ENCODE data around the gene PTPDC1. TPM values are rescaled to one million over a fixed set of nuclear protein-coding genes. Genes with fewer than 3 reads are reported as not detected.

The PTPDC1 gene
- 1 to 10 TPM; 5.2 to 5.7 TPM for total RNA-seq

- CTCF ChIA-PET: no interaction called here
- Mint-ChIP-seq H3K4me1 (peaks cover 2% of the 10 kb centered on the region), H3K36me3 (ENCODE audit: low read depth) (peaks cover 4% of the 10 kb centered on the region), H3K27me3 (no peaks in the 10 kb centered on the region), H3K27ac (no peak within 1 kb of the TSS), H3K4me3 (no peak within 1 kb of the TSS), H3K9me3 (no peaks in the 10 kb centered on the region)
- no peak for DNase-seq
- POLR2A ChIA-PET: no interaction called here
These were observed at the start of gene PTPDC1 for GRCh38 chr9:94084314-94084713. PTPDC1 (plus strand) TSS chr9:94084464; CDS start chr9:94084531, 67 bp downstream.

- Mint-ChIP-seq H3K4me1 (peaks cover 22% of the 10 kb centered on the region), H3K9me3 (no peaks in the 10 kb centered on the region), H3K4me3 (no peak overlapping the region), H3K36me3 (ENCODE audit: low read depth) (peaks cover 8% of the 10 kb centered on the region), H3K27me3 (peaks cover 2% of the 10 kb centered on the region), H3K27ac (no peak overlapping the region)
- ChIA-PET POLR2A (no interaction called here), CTCF (no interaction called here)
- DNase-seq: no peak
These were observed 49.8 kb upstream of the PTPDC1 start for GRCh38 chr9:94034511-94034910.

GRCh38 chr9:94039786-94040185 lies 44.5 kb upstream of the PTPDC1 start:
- Mint-ChIP-seq H3K4me1 (no peaks in the 10 kb centered on the region), H3K4me3 (no peak overlapping the region), H3K27me3 (no peaks in the 10 kb centered on the region), H3K9me3 (no peaks in the 10 kb centered on the region), H3K27ac (no peak overlapping the region), H3K36me3 (ENCODE audit: low read depth) (peaks cover 2% of the 10 kb centered on the region)
- CTCF ChIA-PET: no interaction called here
- no peak for DNase-seq
- POLR2A ChIA-PET: no interaction called here

GRCh38 chr9:94042516-94043360 lies 41.5 kb upstream of the PTPDC1 start:
- Mint-ChIP-seq H3K27me3 (no peaks in the 10 kb centered on the region), H3K4me1 (no peaks in the 10 kb centered on the region), H3K9me3 (no peaks in the 10 kb centered on the region), H3K27ac (no peak overlapping the region), H3K4me3 (no peak overlapping the region), H3K36me3 (ENCODE audit: low read depth) (peaks cover 2% of the 10 kb centered on the region)
- DNase-seq: no peak
- CTCF ChIA-PET: no interaction called here
- POLR2A ChIA-PET: no interaction called here

GRCh38 chr9:94054716-94055115 lies 29.5 kb upstream of the PTPDC1 start:
- Mint-ChIP-seq H3K4me1 (peaks cover 4% of the 10 kb centered on the region), H3K27me3 (no peaks in the 10 kb centered on the region), H3K9me3 (peaks cover 2% of the 10 kb centered on the region), H3K27ac (no peak overlapping the region), H3K36me3 (ENCODE audit: low read depth) (peaks cover 2% of the 10 kb centered on the region), H3K4me3 (no peak overlapping the region)
- POLR2A ChIA-PET: no interaction called here
- no peak for DNase-seq
- CTCF ChIA-PET: interaction anchor here (1.5 kb wide), 1 partner anchor 159 kb away, joined by 4 read pairs; no protein-coding TSS in a partner anchor

GRCh38 chr9:94056442-94056974 lies 27.8 kb upstream of the PTPDC1 start:
- no peaks in the 10 kb centered on the region for H3K27me3 Mint-ChIP-seq
- no peak overlapping the region for H3K4me3 Mint-ChIP-seq
- H3K9me3 Mint-ChIP-seq: peaks cover 4% of the 10 kb centered on the region
- no peak overlapping the region for H3K27ac Mint-ChIP-seq
- no peak for DNase-seq
- peaks cover 5% of the 10 kb centered on the region for H3K36me3 Mint-ChIP-seq (ENCODE audit: low read depth)
- ChIA-PET CTCF (no interaction called here), POLR2A (no interaction called here)
- peaks cover 4% of the 10 kb centered on the region for H3K4me1 Mint-ChIP-seq

- H3K27me3 Mint-ChIP-seq: no peaks in the 10 kb centered on the region
- no peak for DNase-seq
- POLR2A ChIA-PET: interaction anchor here (0.6 kb wide), 1 partner anchor 147 kb away, joined by 3 read pairs; no protein-coding TSS in a partner anchor
- H3K27ac Mint-ChIP-seq: no peak overlapping the region
- H3K36me3 Mint-ChIP-seq (ENCODE audit: low read depth): peaks cover 12% of the 10 kb centered on the region
- no peak overlapping the region for H3K4me3 Mint-ChIP-seq
- peaks cover 13% of the 10 kb centered on the region for H3K9me3 Mint-ChIP-seq
- H3K4me1 Mint-ChIP-seq: peaks cover 4% of the 10 kb centered on the region
- CTCF ChIA-PET: interaction anchor here (0.7 to 1.0 kb wide), 2 partner anchors 148 to 156 kb away, joined by 4 to 6 read pairs; no protein-coding TSS in a partner anchor
These were observed 26.3 kb upstream of the PTPDC1 start for GRCh38 chr9:94057918-94058317.

- no peak for DNase-seq
- CTCF ChIA-PET: no interaction called here
- H3K4me3 Mint-ChIP-seq: no peak overlapping the region
- no peak overlapping the region for H3K27ac Mint-ChIP-seq
- H3K4me1 Mint-ChIP-seq: peaks cover 4% of the 10 kb centered on the region
- POLR2A ChIA-PET: no interaction called here
- H3K27me3 Mint-ChIP-seq: no peaks in the 10 kb centered on the region
- H3K9me3 Mint-ChIP-seq: peaks cover 13% of the 10 kb centered on the region
- peaks cover 12% of the 10 kb centered on the region for H3K36me3 Mint-ChIP-seq (ENCODE audit: low read depth)
These were observed 22.4 kb upstream of the PTPDC1 start for GRCh38 chr9:94061864-94062263.

- H3K36me3 Mint-ChIP-seq (ENCODE audit: low read depth): peaks cover 12% of the 10 kb centered on the region
- H3K4me3 Mint-ChIP-seq: no peak overlapping the region
- POLR2A ChIA-PET: no interaction called here
- CTCF ChIA-PET: interaction anchor here (1.4 kb wide), 1 partner anchor 20 kb away, joined by 3 read pairs; no protein-coding TSS in a partner anchor
- H3K9me3 Mint-ChIP-seq: peaks cover 13% of the 10 kb centered on the region
- no peak overlapping the region for H3K27ac Mint-ChIP-seq
- DNase-seq: peak; percentile 82
- no peaks in the 10 kb centered on the region for H3K27me3 Mint-ChIP-seq
- peaks cover 4% of the 10 kb centered on the region for H3K4me1 Mint-ChIP-seq
These were observed 18.7 kb upstream of the PTPDC1 start for GRCh38 chr9:94065535-94065961.

GRCh38 chr9:94068257-94068656 lies 16.0 kb upstream of the PTPDC1 start:
- no peak for DNase-seq
- ChIA-PET CTCF (interaction anchor here (1.5 kb wide), 1 partner anchor 145 kb away, joined by 5 read pairs; no protein-coding TSS in a partner anchor), POLR2A (no interaction called here)
- Mint-ChIP-seq H3K9me3 (peaks cover 2% of the 10 kb centered on the region), H3K27ac (no peak overlapping the region), H3K4me1 (peaks cover 4% of the 10 kb centered on the region), H3K36me3 (ENCODE audit: low read depth) (peaks cover 4% of the 10 kb centered on the region), H3K27me3 (no peaks in the 10 kb centered on the region), H3K4me3 (no peak overlapping the region)

GRCh38 chr9:94076557-94076956 lies 7.7 kb upstream of the PTPDC1 start:
- no peak for DNase-seq
- ChIA-PET CTCF (no interaction called here), POLR2A (no interaction called here)
- no peak overlapping the region for H3K4me3 Mint-ChIP-seq
- no peaks in the 10 kb centered on the region for H3K27me3 Mint-ChIP-seq
- H3K27ac Mint-ChIP-seq: no peak overlapping the region
- no peaks in the 10 kb centered on the region for H3K4me1 Mint-ChIP-seq
- no peaks in the 10 kb centered on the region for H3K36me3 Mint-ChIP-seq (ENCODE audit: low read depth)
- H3K9me3 Mint-ChIP-seq: peaks cover 2% of the 10 kb centered on the region

GRCh38 chr9:94078086-94078485 lies 6.2 kb upstream of the PTPDC1 start:
- POLR2A ChIA-PET: no interaction called here
- CTCF ChIA-PET: interaction anchor here (1.8 kb wide), 1 partner anchor 136 kb away, joined by 6 read pairs; no protein-coding TSS in a partner anchor
- Mint-ChIP-seq H3K9me3 (no peaks in the 10 kb centered on the region), H3K36me3 (ENCODE audit: low read depth) (no peaks in the 10 kb centered on the region), H3K4me1 (peaks cover 2% of the 10 kb centered on the region), H3K4me3 (no peak overlapping the region), H3K27me3 (no peaks in the 10 kb centered on the region), H3K27ac (no peak overlapping the region)
- no peak for DNase-seq

GRCh38 chr9:94079236-94079635 lies 5.0 kb upstream of the PTPDC1 start:
- peaks cover 2% of the 10 kb centered on the region for H3K4me1 Mint-ChIP-seq
- H3K36me3 Mint-ChIP-seq (ENCODE audit: low read depth): no peaks in the 10 kb centered on the region
- no peaks in the 10 kb centered on the region for H3K9me3 Mint-ChIP-seq
- H3K27ac Mint-ChIP-seq: no peak overlapping the region
- POLR2A ChIA-PET: no interaction called here
- H3K27me3 Mint-ChIP-seq: no peaks in the 10 kb centered on the region
- CTCF ChIA-PET: interaction anchor here (1.1 to 1.8 kb wide), 2 partner anchors 9 to 135 kb away, joined by 4 to 6 read pairs; no protein-coding TSS in a partner anchor
- no peak overlapping the region for H3K4me3 Mint-ChIP-seq
- DNase-seq: no peak

Data from activated CD4-positive, alpha-beta T cell treated with anti-CD3 and anti-CD28 coated beads, Interleukin-2, amount 10 ng/mL, durations not matched to agents 7 days and 5 days (primary cell).